ENCODE data around the gene LCE7A.

- no peak for TF ChIP-seq E2F8 (IDR thresholded peaks at IDR 0.05; ENCODE audit: low read depth, partially characterized antibody)
- no peak for TF ChIP-seq USF2 (IDR thresholded peaks at IDR 0.05; ENCODE audit: borderline replicate concordance, low read depth, low read length)
- TF ChIP-seq POLR2A (IDR thresholded peaks at IDR 0.05; ENCODE audit: low read depth, low read length) = no peak
- TF ChIP-seq PKNOX1 (IDR thresholded peaks at IDR 0.05) = no peak
- no peak for TF ChIP-seq FOXM1 (IDR thresholded peaks at IDR 0.05; ENCODE audit: low read depth, low read length)
- no peak for TF ChIP-seq CTCF (IDR thresholded peaks at IDR 0.05 in 2 of 3, conservative IDR thresholded peaks at IDR 0.05 in 1 of 3; ENCODE audit: control insufficient read depth in 2 of 3, extremely low read depth in 1 of 3, insufficient read depth in 1 of 3, low read depth in 3 of 3, low read length in 3 of 3)
- TF ChIP-seq SUPT20H (IDR thresholded peaks at IDR 0.05; ENCODE audit: borderline replicate concordance, control insufficient read depth, low read depth, low read length) = no peak
These were observed 42.5 kb upstream of the LCE7A start for GRCh38 chr1:152817309-152817708.
